IPS-18c (cell line): Measurements from ENCODE around the gene ZNF488.
"Not testable (repeated sequence)": the region's sequence is repeated elsewhere in the genome, so short reads cannot be mapped to it uniquely, and the experiment has no call there.

Experiments
- H3K4me3 ChIP-seq: 2 replicates; pipeline ENCODE4 v1.7.0; 2013; ENCODE audit warnings: low read depth, mild to moderate bottlenecking, low read length, moderate library complexity; ENCODE audit not compliant: insufficient read depth
- H3K9me3 ChIP-seq: one replicate; pipeline ENCODE4 v1.6.1; 2013; ENCODE audit warnings: mild to moderate bottlenecking, low read length, moderate library complexity; ENCODE audit not compliant: control insufficient read depth, insufficient read depth

The ZNF488 gene

DNA sequence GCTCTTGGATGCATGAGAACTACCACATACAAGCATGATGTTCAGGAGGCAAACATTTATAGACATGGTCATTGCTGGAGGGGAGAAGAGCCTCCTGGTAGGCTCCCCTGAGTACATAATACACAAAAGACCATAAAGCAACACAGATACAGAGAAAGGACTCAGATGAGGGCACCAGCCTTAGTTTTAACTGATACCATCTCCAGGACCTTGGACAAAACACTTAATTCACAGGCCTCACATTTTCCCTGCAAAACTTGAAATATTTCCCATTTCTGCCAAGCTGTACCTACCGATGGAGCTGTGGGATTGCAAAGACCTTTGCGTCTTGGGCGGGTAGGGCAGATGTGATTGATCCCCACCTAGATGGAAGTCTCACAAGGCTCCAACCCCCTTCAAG is 16.7 kb upstream of the ZNF488 start:
- no peak overlapping the region for H3K4me3 ChIP-seq
- no peaks in the 10 kb centered on the region for H3K9me3 ChIP-seq

DNA sequence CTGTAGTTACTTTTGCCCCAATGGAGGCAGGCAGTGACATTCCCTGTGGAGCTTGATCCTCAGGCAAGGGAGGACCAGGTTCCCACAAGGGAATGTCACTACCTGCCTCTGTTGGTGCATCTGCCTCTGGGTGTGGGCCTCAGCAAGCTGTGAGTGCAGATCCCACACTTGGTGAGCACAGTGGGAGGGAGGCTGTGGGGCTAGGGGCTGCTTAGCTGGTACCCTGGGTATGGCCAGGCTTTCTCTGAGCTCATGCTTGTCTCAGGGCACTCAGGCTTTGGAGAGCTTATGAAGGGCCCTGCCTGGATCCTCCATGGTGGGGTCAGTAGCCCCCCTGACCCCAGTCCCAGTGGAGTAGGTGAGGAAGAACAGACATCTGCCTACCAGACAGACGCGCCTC is 16.2 kb upstream of the ZNF488 start:
- Histone ChIP-seq H3K4me3 (no peak overlapping the region), H3K9me3 (no peaks in the 10 kb centered on the region)

GRCh38 chr10:47397256-47397655 is 13.2 kb upstream of the ZNF488 start:
- H3K4me3 ChIP-seq: no peak overlapping the region
- H3K9me3 ChIP-seq: no peaks in the 10 kb centered on the region

- H3K9me3 ChIP-seq: no peaks in the 10 kb centered on the region
- no peak overlapping the region for H3K4me3 ChIP-seq
Observed at GRCh38 chr10:47396311-47396717, 12.2 kb upstream of the ZNF488 start.

- Histone ChIP-seq H3K4me3 (no peak overlapping the region), H3K9me3 (peaks cover 4% of the 10 kb centered on the region)
Observed at GRCh38 chr10:47389619-47390018, 5.5 kb upstream of the ZNF488 start.

- Histone ChIP-seq H3K4me3 (no peak overlapping the region), H3K9me3 (peaks cover 4% of the 10 kb centered on the region)
Observed at GRCh38 chr10:47388879-47389278, 4.8 kb upstream of the ZNF488 start.

DNA sequence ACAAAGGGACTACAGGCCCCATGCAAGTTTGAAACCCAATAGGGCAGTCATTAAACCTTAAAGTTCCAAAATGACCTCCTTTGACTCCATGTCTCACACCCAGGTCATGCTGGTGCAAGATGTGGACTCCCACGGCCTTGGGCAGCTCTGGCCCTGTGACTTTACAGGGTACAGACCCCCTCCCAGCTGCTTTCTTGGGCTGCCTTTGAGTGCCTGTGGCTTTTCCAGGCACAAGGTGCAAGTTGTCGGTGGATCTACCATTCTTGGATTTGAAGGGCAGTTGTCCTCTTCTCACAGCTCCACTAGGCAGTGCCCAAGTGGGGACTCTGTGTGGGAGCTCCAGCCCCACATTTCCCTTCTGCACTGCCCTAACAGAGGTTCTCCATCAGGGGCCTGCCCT is 2.0 kb upstream of the ZNF488 start:
- not testable (repeated sequence) for H3K9me3 ChIP-seq, H3K4me3 ChIP-seq

DNA sequence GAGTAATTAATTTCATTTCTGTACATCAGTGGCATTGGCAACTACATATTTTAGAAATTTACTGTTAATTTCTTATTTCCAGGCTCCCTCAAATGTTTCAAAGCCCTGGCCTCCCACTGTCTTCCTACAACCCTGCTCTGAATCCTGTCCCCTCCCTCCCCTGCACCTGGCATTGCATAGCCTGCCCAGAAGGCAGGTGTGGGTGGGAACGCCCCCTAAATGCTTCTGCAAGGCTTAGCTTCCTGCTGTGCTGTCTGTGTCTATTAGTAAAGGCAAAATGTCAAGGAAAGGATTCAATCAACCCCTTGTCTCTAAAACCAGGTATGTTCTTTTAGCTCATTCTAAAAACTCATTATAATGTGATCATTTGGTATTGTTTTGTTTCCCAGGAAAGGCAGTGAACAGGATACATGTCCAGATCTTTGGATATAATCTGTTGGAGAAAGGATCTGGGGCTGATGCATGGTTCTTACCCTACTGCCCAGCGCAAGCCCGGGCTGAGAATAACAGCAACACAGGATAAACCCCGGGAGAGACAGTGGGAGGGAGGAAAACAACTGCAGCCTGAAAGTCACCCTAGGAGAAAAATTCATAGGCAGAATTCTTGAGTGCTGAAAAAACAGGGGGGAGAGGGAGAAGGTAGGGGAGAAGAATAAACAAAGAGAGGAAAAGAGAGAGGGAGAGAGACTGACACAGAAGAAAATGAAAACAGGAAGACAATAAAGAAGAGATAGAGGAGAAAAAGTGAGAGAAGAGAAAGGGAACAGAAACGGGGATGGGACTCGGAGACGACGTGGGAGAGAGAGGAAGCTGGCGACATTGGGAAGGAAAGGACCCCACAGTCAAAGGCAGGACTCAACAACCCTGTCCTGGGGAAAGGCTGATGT is 589 bp downstream of the ZNF488 start:
- H3K9me3 ChIP-seq: peaks cover 4% of the 10 kb centered on the region
- H3K4me3 ChIP-seq: peak overlapping the region; percentile 66

- H3K4me3 ChIP-seq: no peak overlapping the region
- peaks cover 4% of the 10 kb centered on the region for H3K9me3 ChIP-seq
Observed at GRCh38 chr10:47381427-47382379, 2.4 kb downstream of the ZNF488 start.

DNA sequence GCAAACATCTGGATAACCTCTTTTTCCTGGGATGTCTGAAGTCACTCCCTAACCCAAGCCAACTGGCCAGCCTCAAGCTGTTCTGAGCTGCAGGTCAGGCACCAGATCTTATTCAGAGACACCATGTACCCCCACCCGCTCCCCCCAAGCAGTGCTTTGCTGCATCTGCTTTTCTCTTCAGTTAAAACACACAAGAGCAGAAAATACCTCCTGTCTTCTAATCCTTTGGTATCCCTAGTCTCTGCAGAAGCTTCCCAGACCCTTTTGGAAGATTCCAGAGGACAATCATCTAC is 3.0 kb downstream of the ZNF488 start:
- H3K4me3 ChIP-seq: no peak overlapping the region
- H3K9me3 ChIP-seq: peaks cover 4% of the 10 kb centered on the region

- Histone ChIP-seq H3K4me3 (no peak overlapping the region), H3K9me3 (no peaks in the 10 kb centered on the region)
Observed at GRCh38 chr10:47380341-47381102, 3.6 kb downstream of the ZNF488 start.

- Histone ChIP-seq H3K9me3 (no peaks in the 10 kb centered on the region), H3K4me3 (no peak overlapping the region)
Observed at GRCh38 chr10:47379901-47380300, 4.2 kb downstream of the ZNF488 start.

- no peaks in the 10 kb centered on the region for H3K9me3 ChIP-seq
- H3K4me3 ChIP-seq: no peak overlapping the region
Observed at GRCh38 chr10:47379445-47379785, 4.7 kb downstream of the ZNF488 start.

GRCh38 chr10:47378606-47379444 is 5.3 kb downstream of the ZNF488 start:
- Histone ChIP-seq H3K4me3 (no peak overlapping the region), H3K9me3 (no peaks in the 10 kb centered on the region)

DNA sequence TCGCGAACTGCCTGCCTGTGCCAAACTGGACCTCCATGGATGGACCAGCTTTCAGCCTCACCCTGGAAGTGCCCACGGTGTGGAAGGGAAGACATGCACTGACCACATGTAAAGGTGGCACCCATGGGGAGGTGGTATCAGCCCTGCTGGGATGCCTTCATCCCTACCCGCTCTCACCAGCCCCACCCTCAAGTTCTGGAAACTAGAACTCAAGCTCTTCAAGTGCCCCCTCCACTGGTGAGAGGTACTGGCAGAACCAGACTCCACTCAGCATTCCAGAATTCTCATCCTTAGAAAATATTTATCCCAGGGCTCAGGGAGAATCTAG is 5.9 kb downstream of the ZNF488 start:
- no peaks in the 10 kb centered on the region for H3K9me3 ChIP-seq
- H3K4me3 ChIP-seq: no peak overlapping the region

DNA sequence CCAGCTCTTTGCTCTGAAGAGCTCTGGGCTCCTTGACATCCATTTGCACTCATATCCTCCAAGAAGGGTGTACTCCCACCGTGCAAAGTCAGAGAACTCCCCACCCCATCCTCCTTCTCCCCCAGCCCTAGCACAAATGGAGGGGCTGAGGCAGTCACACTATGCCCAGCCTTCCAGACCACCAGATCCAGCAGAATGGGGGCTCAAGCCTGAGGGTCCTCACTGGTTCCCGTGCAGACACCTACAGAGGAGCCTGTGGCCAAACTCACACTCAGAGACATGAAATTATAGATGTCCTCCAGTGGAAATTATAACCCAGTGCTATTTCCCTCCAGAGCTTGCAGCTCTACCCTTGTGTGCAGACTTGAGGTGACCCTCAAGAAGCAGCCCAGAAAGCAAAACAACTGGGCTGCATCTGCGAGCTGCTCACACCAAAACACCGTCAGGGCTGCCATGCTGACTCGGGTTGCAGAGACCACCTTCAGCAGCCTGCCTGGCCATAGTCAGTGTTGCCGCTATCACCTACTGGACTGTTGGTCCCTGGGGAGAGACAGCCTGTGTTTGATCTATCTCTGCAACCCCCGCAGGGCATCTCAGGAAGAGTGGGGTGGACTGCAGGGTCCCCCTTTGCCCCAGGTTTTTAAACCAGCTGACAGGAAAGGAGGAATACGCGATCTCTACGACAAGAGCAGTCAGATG is 7.4 kb downstream of the ZNF488 start:
- H3K9me3 ChIP-seq: no peaks in the 10 kb centered on the region
- H3K4me3 ChIP-seq: no peak overlapping the region
